Medulla oblongata (tissue), 1 donor: Measurements from ENCODE around the gene KCNH1.

ENCODE experiments used
- DNase-seq: peaks from one replicate; pipeline ENCODE4 v3.0.0-alpha.2; 2015; ENCODE audit errors: extremely low spot score

Gene KCNH1

GRCh38 chr1:210723646-210724045 is 410.3 kb downstream of the KCNH1 start:
- DNase-seq: no peak

GRCh38 chr1:210722410-210723081 is 411.4 kb downstream of the KCNH1 start:
- DNase-seq: no peak

- no peak for DNase-seq
Observed at GRCh38 chr1:210715072-210715471, 418.9 kb downstream of the KCNH1 start.

GRCh38 chr1:210711825-210712612 is 421.9 kb downstream of the KCNH1 start:
- DNase-seq: peak; percentile 50

GRCh38 chr1:210709701-210710100 is 424.2 kb downstream of the KCNH1 start:
- no peak for DNase-seq

- no peak for DNase-seq
Observed at GRCh38 chr1:210707300-210708240, 426.4 kb downstream of the KCNH1 start.

GRCh38 chr1:210706246-210706645 is 427.7 kb downstream of the KCNH1 start:
- DNase-seq: no peak

- DNase-seq: no peak
Observed at GRCh38 chr1:210705086-210705485, 428.9 kb downstream of the KCNH1 start.

GRCh38 chr1:210703593-210703992 is 430.4 kb downstream of the KCNH1 start:
- DNase-seq: no peak

- DNase-seq: no peak
Observed at GRCh38 chr1:210702506-210702905, 431.4 kb downstream of the KCNH1 start.

- no peak for DNase-seq
Observed at GRCh38 chr1:210700511-210700910, 433.4 kb downstream of the KCNH1 start.

GRCh38 chr1:210700083-210700482 is 433.9 kb downstream of the KCNH1 start:
- no peak for DNase-seq

GRCh38 chr1:210698661-210699060 is 435.3 kb downstream of the KCNH1 start:
- DNase-seq: no peak

- DNase-seq: no peak
Observed at GRCh38 chr1:210697185-210697584, 436.8 kb downstream of the KCNH1 start.

GRCh38 chr1:210696709-210697108 is 437.2 kb downstream of the KCNH1 start:
- DNase-seq: no peak

GRCh38 chr1:210695026-210695425 is 438.9 kb downstream of the KCNH1 start:
- DNase-seq: no peak

- DNase-seq: peak; percentile 34
Observed at GRCh38 chr1:210692796-210693195, 441.2 kb downstream of the KCNH1 start.

GRCh38 chr1:210691039-210691610 is 442.8 kb downstream of the KCNH1 start:
- DNase-seq: no peak

GRCh38 chr1:210690236-210690635 is 443.7 kb downstream of the KCNH1 start:
- no peak for DNase-seq

GRCh38 chr1:210689826-210690225 is 444.1 kb downstream of the KCNH1 start:
- no peak for DNase-seq

GRCh38 chr1:210688512-210689234 is 445.3 kb downstream of the KCNH1 start:
- DNase-seq: no peak
